Measurements from ENCODE around the gene PRDM10. TPM values are rescaled to one million over a fixed set of nuclear protein-coding genes. Genes with fewer than 3 reads are reported as not detected.

PRDM10 gene
- total and polyA plus RNA-seq, 10 of the 15 experiments (the other 5 are each of a cell fraction or from before 2014, with no cell fraction given) = 0.93 to 6.2 (median 4.1) TPM

GRCh38 chr11:129995163-129995562, 7.5 kb downstream of the PRDM10 start:
- 80% methylated on average over 4 of the region's 4 CpGs for WGBS (ENCODE audit: insufficient coverage, insufficient replicate concordance, low lambda C conversion rate, missing lambda C conversion rate)
- SMC1A ChIA-PET (ENCODE audit: uncharacterized antibody, unreplicated experiment) = interaction anchor here (1.0 kb wide), 1 partner anchor 9 kb away, joined by 3 read pairs; no protein-coding TSS in a partner anchor
- BruUV-seq (replicated peaks) = no TSS peak
- no peak overlapping the region for H3K4me2 ChIP-seq (ENCODE audit: control insufficient read depth, insufficient read depth)
- no peaks in the 10 kb centered on the region; a peak in 1 of 4 replicates for H3K36me3 ChIP-seq (ENCODE audit: control insufficient read depth in 2 of 2, insufficient read depth in 2 of 2, low read length in 1 of 2)
- no peak overlapping the region for H3K4me3 ChIP-seq
- H4K20me1 ChIP-seq (ENCODE audit: control insufficient read depth, insufficient read depth) = no peaks in the 10 kb centered on the region
- no peak for FAIRE-seq
- RAD21 ChIA-PET (ENCODE audit: unreplicated experiment) = interaction anchor here (1.2 kb wide), 1 partner anchor 137 kb away, joined by 8 read pairs; no protein-coding TSS in a partner anchor
- no peak overlapping the region for H3K27ac ChIP-seq (ENCODE audit: control insufficient read depth, insufficient read depth)
- H3K79me2 ChIP-seq (ENCODE audit: control insufficient read depth, insufficient read depth, low read length) = peaks cover 2% of the 10 kb centered on the region
- H3K4me1 ChIP-seq (ENCODE audit: control insufficient read depth, insufficient read depth, low read length) = no peaks in the 10 kb centered on the region
- in situ Hi-C loops (cut with MboI) = no loop called here
- H2AFZ ChIP-seq (ENCODE audit: control insufficient read depth, low read depth, low read length) = no peak overlapping the region
- no peaks in the 10 kb centered on the region for H3K9me3 ChIP-seq (replicated peaks; ENCODE audit: control insufficient read depth, insufficient read depth, low read length)
- DNase-seq (ENCODE audit: low read depth, low spot score) = no peak
- H3K9ac ChIP-seq (ENCODE audit: control insufficient read depth, insufficient read depth, low read length) = no peak overlapping the region
- TF ChIP-seq PAX5 (IDR thresholded peaks at IDR 0.05; ENCODE audit: borderline replicate concordance, low read depth, low read length) (no peak), POU2F2 (IDR thresholded peaks at IDR 0.05; ENCODE audit: borderline replicate concordance, low read depth, low read length) (no peak), PAX8 (IDR thresholded peaks at IDR 0.05) (no peak), JUND (IDR thresholded peaks at IDR 0.05; ENCODE audit: low read depth, low read length) (no peak), SRF (IDR thresholded peaks at IDR 0.05; ENCODE audit: low read depth in 2 of 2, low read length in 2 of 2) (no peak), RAD51 (IDR thresholded peaks at IDR 0.05) (no peak), SUPT20H (IDR thresholded peaks at IDR 0.05; ENCODE audit: borderline replicate concordance, control insufficient read depth, low read depth, low read length) (no peak), NFYB (IDR thresholded peaks at IDR 0.05; ENCODE audit: insufficient read depth, low read depth, low read length) (no peak), ETV6 (conservative IDR thresholded peaks at IDR 0.05 in 1 of 2, IDR thresholded peaks at IDR 0.05 in 1 of 2; ENCODE audit: borderline replicate concordance in 1 of 2, low read depth in 1 of 2) (no peak), ESRRA (IDR thresholded peaks at IDR 0.05; ENCODE audit: low read length) (no peak), BCL3 (IDR thresholded peaks at IDR 0.05; ENCODE audit: borderline replicate concordance, insufficient read depth, low read depth, low read length, poor library complexity, severe bottlenecking) (no peak), RELA (IDR thresholded peaks at IDR 0.05; ENCODE audit: borderline replicate concordance, partially characterized antibody) (no peak), MAX (IDR thresholded peaks at IDR 0.05; ENCODE audit: low read depth, low read length) (no peak), CHD1 (IDR thresholded peaks at IDR 0.05; ENCODE audit: low read depth, low read length) (no peak), E4F1 (IDR thresholded peaks at IDR 0.05; ENCODE audit: borderline replicate concordance, partially characterized antibody) (no peak), TBL1XR1 (IDR thresholded peaks at IDR 0.05; ENCODE audit: low read depth, low read length) (no peak)
- intact Hi-C loops (cut with micrococcal nuclease; ENCODE audit: unreplicated experiment) = no loop called here
- no peaks in the 10 kb centered on the region for H3K27me3 ChIP-seq (replicated peaks in 1 of 2; ENCODE audit: control insufficient read depth in 2 of 2, insufficient read depth in 2 of 2, low read length in 1 of 2)
- POLR2A ChIA-PET = interaction anchor here (0.5 kb wide), 1 partner anchor 10 kb away, joined by 3 read pairs; no protein-coding TSS in a partner anchor
- CTCF ChIA-PET = interaction anchor here (5.0 kb wide), 1 partner anchor 136 kb away, joined by 57 read pairs; no protein-coding TSS in a partner anchor
- ATAC-seq = no peak

Data from GM12878 (cell line).